GM18867 (cell line): ENCODE data around the gene TMEM132D.

Source experiments
- ATAC-seq: cut with Tn5 transposase; IDR thresholded peaks from one replicate; pipeline ENCODE4 v1.9.1; 2021; ENCODE audit warnings: mild to moderate bottlenecking, moderate library complexity; ENCODE audit not compliant: unreplicated experiment

TMEM132D gene

GRCh38 chr12:129379076-129379804 is 524.6 kb downstream of the TMEM132D start:
- ATAC-seq: no peak

DNA sequence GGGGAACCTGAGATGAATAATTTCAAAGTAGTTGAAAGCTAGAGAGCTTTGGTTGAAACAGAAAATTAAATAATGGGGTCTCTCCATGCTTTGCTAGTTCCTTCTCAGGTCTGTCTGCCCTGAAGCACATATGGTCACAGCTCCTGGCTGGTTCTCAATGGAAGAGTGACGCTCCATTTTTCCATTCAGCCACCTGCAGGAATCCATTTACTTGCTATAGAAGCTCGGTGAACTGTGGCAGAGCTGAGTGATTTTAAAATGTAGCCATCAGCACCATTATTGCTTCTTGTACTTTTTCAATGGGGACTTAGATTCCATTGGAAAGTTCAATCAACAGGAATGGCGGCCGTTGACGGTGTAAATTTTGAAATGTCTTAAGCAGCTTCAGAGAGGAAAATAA is 525.3 kb downstream of the TMEM132D start:
- ATAC-seq: no peak

GRCh38 chr12:129373746-129374145 is 530.1 kb downstream of the TMEM132D start:
- no peak for ATAC-seq

DNA sequence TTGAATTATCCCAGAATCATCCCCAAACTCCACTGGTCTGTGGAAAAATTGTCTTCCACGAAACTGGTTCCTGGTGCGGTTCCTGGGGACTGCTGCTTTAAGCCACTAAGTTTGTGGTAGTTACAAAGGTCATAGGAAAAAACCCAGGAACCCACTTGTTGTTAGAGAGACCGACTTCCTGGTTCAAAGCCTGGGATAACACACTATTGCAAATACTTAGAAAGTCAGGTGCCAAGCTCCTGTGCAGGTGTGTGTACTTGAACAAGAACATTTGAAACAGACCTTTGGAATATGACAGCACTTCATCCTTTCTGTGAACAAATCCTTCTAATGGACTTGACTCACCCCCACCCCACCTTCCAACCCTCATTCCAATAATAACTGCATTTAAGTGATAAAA is 530.9 kb downstream of the TMEM132D start:
- ATAC-seq: no peak

DNA sequence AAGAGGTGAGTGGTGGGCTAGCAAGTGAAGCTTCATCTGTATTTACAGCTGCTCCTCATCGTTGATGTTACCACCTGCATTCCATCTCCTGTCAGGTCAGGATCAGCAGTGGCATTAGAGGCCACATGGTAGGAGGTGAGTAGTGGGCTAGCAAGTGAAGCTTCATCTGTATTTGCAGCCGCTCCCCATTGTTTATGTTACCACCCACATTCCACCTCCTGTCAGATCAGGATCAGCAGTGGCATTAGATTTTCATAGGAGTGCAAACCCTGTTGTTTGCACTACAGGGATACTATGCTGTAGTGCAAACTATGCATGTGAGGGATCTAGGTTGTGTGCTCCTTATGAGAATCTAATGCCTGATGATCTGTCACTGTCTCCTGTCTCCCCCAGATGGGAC is 531.5 kb downstream of the TMEM132D start:
- no peak for ATAC-seq

DNA sequence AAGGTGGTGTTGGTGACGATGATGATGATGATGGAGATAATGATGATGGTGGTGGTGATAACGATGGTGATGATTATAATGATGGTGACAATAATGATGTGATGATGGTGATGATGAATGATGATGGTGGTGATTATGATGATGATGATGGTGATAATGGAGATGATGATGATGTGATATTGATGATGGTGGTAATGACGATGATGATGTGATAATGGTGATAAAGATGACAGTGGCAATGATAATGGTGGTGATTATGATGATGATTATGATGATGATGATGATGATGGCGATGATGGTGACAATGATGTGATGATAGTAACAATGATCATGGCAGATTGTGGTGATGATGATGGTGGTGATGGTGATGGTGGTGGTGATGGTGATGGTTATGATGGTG is 532.6 kb downstream of the TMEM132D start:
- no peak for ATAC-seq

DNA sequence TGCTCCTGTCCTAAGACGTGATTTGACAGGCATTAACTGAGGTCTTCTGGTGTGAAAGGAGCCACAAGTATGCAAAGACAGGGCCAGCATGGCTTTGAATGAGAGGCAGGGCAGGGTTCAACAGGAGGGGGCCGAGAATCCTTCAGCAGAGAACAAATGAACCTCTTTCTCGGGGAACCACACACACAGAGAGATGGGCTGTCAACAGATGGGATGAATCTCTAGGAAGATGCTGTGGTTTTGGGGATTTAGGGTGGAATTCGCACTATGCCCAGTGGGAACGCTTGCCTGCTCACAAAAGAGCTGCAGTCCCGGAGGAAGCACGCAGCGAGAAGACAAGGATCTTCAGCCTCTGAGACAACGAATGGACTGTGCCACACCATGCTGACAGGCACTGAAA is 537.2 kb downstream of the TMEM132D start:
- no peak for ATAC-seq

DNA sequence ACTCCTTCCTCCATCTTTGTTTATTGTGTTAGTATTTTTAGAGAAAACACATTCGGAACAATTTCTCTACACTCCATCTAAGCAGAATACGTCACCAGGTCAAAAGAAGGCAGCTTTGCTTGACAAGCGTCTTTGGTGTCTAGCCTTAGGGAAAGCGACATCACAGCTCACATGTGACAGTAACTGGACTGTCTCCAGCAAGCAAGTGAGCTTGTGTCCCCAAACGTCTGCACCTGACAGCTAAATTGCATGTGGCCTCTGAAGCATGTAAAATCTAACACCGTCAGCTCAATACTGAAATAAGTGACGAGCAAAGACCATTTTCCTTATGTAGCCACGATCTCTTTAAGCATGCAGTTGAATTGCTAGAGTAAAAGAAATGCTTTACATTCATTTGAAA is 540.8 kb downstream of the TMEM132D start:
- no peak for ATAC-seq

GRCh38 chr12:129357233-129357632 is 546.6 kb downstream of the TMEM132D start:
- ATAC-seq: no peak

DNA sequence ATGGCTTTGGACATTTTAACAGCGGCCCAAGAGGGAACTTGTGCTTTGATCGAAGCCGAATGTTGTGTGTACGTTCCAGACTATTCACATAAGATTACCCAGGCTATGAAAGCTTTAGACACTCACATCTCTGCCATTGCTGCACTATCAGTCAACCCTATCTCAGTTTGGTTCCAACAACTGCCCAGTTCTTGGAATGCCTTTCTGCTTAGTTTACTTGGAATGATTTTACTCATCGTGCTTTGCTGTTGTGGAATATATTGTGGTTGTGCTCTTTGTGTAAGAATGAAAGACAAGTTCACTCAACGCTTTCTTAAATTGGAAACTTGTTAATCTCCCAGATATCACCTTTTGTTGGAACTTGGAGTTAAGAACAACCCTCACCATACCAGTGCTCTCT is 552.3 kb downstream of the TMEM132D start:
- ATAC-seq: no peak

GRCh38 chr12:129339336-129339735 is 564.5 kb downstream of the TMEM132D start:
- ATAC-seq: no peak

GRCh38 chr12:129337413-129337812 is 566.4 kb downstream of the TMEM132D start:
- no peak for ATAC-seq

- ATAC-seq: no peak
Measured at GRCh38 chr12:129335773-129336172, 568.1 kb downstream of the TMEM132D start.

DNA sequence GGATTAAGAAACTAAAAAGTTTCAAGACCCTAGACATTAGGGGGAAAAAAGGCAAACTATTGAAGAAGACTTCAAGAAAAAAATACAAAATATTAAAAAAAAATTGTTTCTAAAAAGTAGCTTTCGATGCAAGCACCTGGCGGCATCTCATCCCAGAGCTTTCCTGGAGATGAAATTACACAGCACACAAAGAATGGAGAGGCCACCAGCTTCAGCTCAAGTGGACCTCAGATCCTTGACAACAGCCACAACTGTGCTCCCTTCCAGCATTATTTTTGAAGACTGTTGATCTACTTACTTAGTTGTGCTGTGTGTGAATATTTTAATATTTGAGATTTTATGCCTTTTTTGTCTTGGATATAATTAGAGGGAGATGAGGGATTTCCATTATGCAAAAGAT is 571.5 kb downstream of the TMEM132D start:
- no peak for ATAC-seq

GRCh38 chr12:129331356-129332085 is 572.3 kb downstream of the TMEM132D start:
- ATAC-seq: no peak

- ATAC-seq: no peak
Measured at GRCh38 chr12:129328235-129328634, 575.6 kb downstream of the TMEM132D start.

DNA sequence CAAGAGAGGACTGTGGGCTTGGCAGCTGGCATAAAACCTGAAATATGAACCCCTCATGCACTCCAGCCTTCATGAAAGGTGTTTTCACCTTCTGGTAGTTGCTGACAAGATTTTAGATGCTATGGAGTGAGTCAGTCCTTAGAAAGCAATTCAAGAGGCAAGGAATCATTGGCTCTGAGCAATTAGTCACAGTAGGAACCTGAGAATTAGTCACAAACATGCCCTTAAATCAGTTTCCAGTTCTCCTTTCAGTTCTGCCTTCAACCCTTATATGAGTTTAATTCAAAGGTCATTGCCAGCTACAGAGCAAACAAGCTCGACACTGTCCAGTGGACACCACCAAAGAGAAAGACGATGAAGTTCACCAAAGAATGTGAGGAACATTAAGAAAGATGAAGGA is 578.3 kb downstream of the TMEM132D start:
- ATAC-seq: no peak

DNA sequence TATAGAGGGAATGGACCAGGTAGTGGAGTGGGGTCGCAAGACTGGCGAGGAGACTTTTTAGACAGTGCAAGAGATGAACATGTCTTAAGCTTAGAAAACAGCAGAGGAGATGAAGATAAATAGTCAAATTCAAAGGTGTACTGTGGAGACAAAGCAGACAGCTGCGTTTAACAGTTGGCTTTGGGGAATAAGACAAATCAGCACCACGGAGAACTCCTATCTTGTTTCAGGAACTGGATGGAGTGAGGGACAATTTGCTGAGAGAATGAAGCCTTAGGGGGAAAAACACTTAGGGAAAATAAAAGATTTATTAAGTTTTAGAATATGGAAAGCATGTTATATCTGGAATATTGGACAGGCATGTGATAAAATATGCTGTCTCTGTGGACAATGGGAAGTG is 591.8 kb downstream of the TMEM132D start:
- ATAC-seq: no peak

DNA sequence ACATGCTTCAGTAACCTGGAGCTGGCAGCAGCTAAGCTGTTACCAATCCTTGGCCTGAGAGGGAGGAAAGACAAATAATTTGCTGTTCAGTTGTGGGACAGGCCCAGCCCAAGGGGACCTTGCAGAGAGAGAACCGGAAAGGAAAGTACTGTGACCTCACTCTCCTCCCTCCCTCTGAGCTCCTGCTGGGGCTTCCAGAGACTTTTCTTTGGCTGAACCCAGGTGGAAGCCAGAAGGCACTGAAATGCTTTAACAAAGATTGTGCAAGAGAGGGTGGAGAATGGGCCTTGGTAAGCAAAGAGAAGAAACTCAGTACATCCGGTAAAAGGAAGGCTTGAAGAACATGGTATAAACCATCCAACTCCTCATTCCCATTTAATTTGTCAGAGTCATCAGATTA is 593.5 kb downstream of the TMEM132D start:
- no peak for ATAC-seq

DNA sequence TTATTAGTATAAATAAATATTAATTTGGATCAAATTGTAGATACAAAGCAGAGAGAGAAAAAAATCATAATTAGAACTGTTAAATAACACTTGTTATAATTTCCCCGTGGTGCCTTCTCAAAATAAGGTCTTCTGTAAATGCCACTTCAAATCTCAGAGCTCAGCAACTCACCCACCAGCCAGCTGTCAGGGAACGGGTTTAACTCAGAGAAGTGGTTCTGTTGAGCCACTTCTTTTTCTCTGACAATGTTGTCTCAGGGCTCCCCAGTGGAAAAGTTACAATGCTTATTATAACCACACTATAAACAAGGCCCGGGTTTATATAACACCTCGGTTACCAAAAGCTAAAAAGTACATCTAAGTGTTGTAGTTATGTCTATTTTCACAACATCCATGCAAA is 598.0 kb downstream of the TMEM132D start:
- no peak for ATAC-seq

- no peak for ATAC-seq
Measured at GRCh38 chr12:129304529-129304928, 599.3 kb downstream of the TMEM132D start.

- ATAC-seq: no peak
Measured at GRCh38 chr12:129300011-129300410, 603.8 kb downstream of the TMEM132D start.

GRCh38 chr12:129298921-129299320 is 604.9 kb downstream of the TMEM132D start:
- ATAC-seq: no peak
